ENCODE measurements around the gene PTOV1.
A peak's percentile ranks its signal among the peaks of the same experiment; 100 is the strongest.

PTOV1 gene

DNA sequence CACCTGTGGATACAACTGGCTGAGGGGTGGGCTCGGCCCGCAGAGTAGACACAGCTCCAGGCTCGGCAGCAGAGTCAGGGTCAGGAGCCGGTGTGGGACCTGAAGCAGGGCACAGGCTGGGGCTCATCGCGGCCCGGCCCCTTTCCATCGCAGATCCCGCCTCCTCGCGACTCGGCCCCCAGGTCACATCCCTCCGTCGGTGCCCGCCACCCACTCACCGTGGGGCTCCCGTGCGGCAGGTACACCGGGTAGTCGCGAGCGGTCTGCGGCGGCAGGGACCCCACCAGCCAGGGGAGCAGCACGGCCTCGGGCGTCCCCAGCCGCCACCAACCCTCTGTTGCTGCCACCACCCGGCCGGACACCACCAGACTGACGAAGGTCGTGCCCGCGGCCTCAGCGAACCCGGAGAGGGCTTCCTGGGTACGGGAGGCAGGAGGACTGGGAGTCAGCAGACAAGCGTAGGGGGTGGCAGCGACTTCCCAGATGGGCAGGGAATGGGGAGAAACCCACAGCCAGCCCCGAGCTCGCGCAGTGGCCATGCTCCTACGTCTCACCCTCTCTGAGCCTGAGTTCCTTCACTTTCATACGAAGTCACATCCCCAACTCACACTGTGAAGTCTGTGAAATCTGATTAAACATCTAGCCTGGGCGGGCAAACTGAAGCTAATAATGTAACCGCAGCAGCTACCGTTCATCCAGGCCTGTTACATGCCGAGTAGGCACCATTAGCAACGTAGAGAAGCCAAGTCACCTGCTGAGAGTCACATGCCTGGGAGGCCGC is 41.6 kb upstream of the PTOV1 start:
- TF ChIP-seq ELF4 (IDR thresholded peaks at IDR 0.05): no peak
- no peak for TF ChIP-seq BHLHE40 (IDR thresholded peaks at IDR 0.05; ENCODE audit: borderline replicate concordance)
- TF ChIP-seq FOXK2 (IDR thresholded peaks at IDR 0.05): no peak
- TF ChIP-seq, protein P1, sequence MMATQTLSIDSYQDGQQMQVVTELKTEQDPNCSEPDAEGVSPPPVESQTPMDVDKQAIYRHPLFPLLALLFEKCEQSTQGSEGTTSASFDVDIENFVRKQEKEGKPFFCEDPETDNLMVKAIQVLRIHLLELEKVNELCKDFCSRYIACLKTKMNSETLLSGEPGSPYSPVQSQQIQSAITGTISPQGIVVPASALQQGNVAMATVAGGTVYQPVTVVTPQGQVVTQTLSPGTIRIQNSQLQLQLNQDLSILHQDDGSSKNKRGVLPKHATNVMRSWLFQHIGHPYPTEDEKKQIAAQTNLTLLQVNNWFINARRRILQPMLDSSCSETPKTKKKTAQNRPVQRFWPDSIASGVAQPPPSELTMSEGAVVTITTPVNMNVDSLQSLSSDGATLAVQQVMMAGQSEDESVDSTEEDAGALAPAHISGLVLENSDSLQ (IDR thresholded peaks at IDR 0.05): no peak
- no peak for TF ChIP-seq HDGF (IDR thresholded peaks at IDR 0.05; ENCODE audit: borderline replicate concordance)
- TF ChIP-seq SUZ12 (IDR thresholded peaks at IDR 0.05): no peak
- no peak for TF ChIP-seq SP1 (IDR thresholded peaks at IDR 0.05)
- TF ChIP-seq NFRKB (IDR thresholded peaks at IDR 0.05): no peak
- no peak for TF ChIP-seq TARDBP (IDR thresholded peaks at IDR 0.05)
- TF ChIP-seq CTBP1 (IDR thresholded peaks at IDR 0.05; ENCODE audit: borderline replicate concordance): no peak
- no peak for TF ChIP-seq FOXM1 (IDR thresholded peaks at IDR 0.05; ENCODE audit: borderline replicate concordance)
- no peak for TF ChIP-seq ZNF384 (IDR thresholded peaks at IDR 0.05)
- TF ChIP-seq L3MBTL2 (conservative IDR thresholded peaks at IDR 0.05): no peak
- no peak for TF ChIP-seq ARNT (IDR thresholded peaks at IDR 0.05)
- no peak for TF ChIP-seq FOXA1 (IDR thresholded peaks at IDR 0.05)
- TF ChIP-seq LEF1 (IDR thresholded peaks at IDR 0.05; ENCODE audit: borderline replicate concordance): no peak
- ChIA-PET POLR2A (interaction anchor here (2.1 to 4.8 kb wide), 2 partner anchors 42 to 120 kb away, joined by 4 to 41 read pairs; partner anchors contain the start of genes ATF5, NUP62 and PTOV1), CTCF (no interaction called here)
- DNase-seq (ENCODE audit: extremely low spot score): no peak

DNA sequence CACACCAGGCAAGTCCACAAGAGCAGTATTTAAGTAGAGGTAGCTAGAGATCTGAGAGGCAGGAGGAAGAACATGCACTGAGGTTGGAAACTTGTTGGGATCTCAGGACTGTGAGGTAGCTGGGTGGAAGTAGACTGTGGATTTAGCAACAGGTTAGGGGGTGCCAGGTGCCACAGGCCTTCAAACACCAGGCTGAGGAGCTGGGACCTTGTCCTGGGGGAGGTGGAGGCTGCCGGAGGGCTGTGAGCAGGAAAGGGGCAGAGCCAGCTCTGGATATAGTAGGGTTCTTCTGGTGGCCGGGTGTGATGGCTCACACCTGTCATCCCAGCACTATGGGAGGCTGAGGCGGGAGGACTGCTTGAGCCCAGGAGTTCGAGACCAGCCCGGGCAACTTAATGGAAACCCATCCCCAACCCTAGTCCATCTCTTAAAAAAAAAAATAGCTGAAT is 41.0 kb upstream of the PTOV1 start:
- ChIA-PET CTCF (interaction anchor here (0.7 kb wide), 2 partner anchors 63 to 138 kb away, joined by 3 to 4 read pairs; no protein-coding TSS in a partner anchor), POLR2A (interaction anchor here (1.0 to 4.8 kb wide), 4 partner anchors 16 to 120 kb away, joined by 3 to 41 read pairs (median 4); partner anchors contain the start of genes AP2A1, ATF5, NUP62 and PTOV1)
- TF ChIP-seq, protein P1 (IDR thresholded peaks at IDR 0.05): no peak
- TF ChIP-seq HDGF (IDR thresholded peaks at IDR 0.05; ENCODE audit: borderline replicate concordance): no peak
- TF ChIP-seq ARNT (IDR thresholded peaks at IDR 0.05): no peak
- TF ChIP-seq TARDBP (IDR thresholded peaks at IDR 0.05): no peak
- DNase-seq (ENCODE audit: extremely low spot score): no peak

DNA sequence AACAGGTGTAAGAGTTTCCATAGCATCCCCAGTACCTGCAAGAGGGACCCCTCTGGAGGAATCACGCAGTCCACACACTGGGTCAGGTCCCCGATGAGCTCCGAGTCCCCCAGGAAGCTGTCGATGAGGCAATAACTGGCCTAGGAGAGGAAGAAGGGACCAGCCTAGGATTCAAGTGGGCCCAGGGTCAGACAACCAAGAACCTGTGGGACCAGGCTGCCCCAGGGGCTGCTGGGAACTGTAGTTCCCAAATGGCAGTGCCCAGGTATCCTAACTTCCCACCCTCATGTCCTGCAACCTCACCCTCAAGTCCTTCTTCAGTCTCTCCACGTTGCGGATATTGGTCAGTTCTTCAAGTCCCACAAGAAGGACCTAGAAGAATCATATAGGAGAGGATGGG is 39.6 kb upstream of the PTOV1 start:
- ChIA-PET POLR2A (interaction anchor here (1.1 to 4.8 kb wide), 3 partner anchors 40 to 118 kb away, joined by 3 to 41 read pairs (median 4); partner anchors contain the start of genes AP2A1, ATF5, NUP62 and PTOV1), CTCF (no interaction called here)
- no peak for DNase-seq (ENCODE audit: extremely low spot score)
- TF ChIP-seq L3MBTL2 (conservative IDR thresholded peaks at IDR 0.05): no peak
- no peak for TF ChIP-seq FOXM1 (IDR thresholded peaks at IDR 0.05; ENCODE audit: borderline replicate concordance)
- no peak for TF ChIP-seq CTBP1 (IDR thresholded peaks at IDR 0.05; ENCODE audit: borderline replicate concordance)
- TF ChIP-seq ARNT (IDR thresholded peaks at IDR 0.05): no peak
- TF ChIP-seq FOXA1 (IDR thresholded peaks at IDR 0.05): no peak
- TF ChIP-seq ZNF384 (IDR thresholded peaks at IDR 0.05): no peak
- no peak for TF ChIP-seq SUZ12 (IDR thresholded peaks at IDR 0.05)
- TF ChIP-seq HDGF (IDR thresholded peaks at IDR 0.05; ENCODE audit: borderline replicate concordance): no peak
- TF ChIP-seq SP1 (IDR thresholded peaks at IDR 0.05): no peak
- TF ChIP-seq ELF4 (IDR thresholded peaks at IDR 0.05): no peak

DNA sequence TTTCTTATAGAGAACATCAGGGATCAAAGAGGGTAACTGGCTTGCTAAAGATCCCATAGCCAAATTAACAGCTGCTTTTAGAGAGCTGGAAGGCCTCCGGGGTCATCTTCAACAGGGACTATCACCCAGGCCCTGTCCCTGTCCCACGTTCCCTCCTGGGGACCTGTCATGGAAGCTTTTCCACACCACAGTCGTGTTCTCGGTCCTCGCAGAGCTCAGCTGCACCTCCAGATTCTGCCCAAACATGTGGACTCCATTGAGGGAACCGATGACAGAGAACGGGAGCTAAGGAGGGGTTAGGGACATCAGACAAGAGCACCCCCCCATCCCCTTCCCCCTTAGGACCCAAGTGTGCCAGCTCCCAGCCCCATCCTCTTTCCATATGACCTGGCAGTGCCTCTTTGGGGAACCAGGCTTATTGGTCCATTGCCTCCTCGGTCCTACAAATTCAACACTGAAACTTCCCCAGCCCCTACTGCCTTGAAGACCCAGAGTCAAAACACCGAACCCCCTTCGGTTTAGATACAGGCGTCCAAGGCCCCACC is 38.4 kb upstream of the PTOV1 start:
- ChIA-PET POLR2A (interaction anchor here (0.8 to 4.8 kb wide), 9 partner anchors 7 to 95 kb away, joined by 3 to 41 read pairs (median 5); partner anchors contain the start of genes AKT1S1, AP2A1, PTOV1 and TBC1D17), CTCF (no interaction called here)
- no peak for TF ChIP-seq SUZ12 (IDR thresholded peaks at IDR 0.05)
- no peak for TF ChIP-seq FOXA1 (IDR thresholded peaks at IDR 0.05)
- TF ChIP-seq, protein P1 (IDR thresholded peaks at IDR 0.05): no peak
- no peak for TF ChIP-seq CTBP1 (IDR thresholded peaks at IDR 0.05; ENCODE audit: borderline replicate concordance)
- no peak for TF ChIP-seq TARDBP (IDR thresholded peaks at IDR 0.05)
- TF ChIP-seq HDGF (IDR thresholded peaks at IDR 0.05; ENCODE audit: borderline replicate concordance): no peak
- no peak for TF ChIP-seq FOXM1 (IDR thresholded peaks at IDR 0.05; ENCODE audit: borderline replicate concordance)
- no peak for TF ChIP-seq BHLHE40 (IDR thresholded peaks at IDR 0.05; ENCODE audit: borderline replicate concordance)
- TF ChIP-seq NFRKB (IDR thresholded peaks at IDR 0.05): no peak
- DNase-seq (ENCODE audit: extremely low spot score): no peak

- ChIA-PET POLR2A (interaction anchor here (0.6 to 4.8 kb wide), 13 partner anchors 8 to 96 kb away, joined by 3 to 41 read pairs (median 4); partner anchors contain the start of genes AKT1S1, AP2A1, PTOV1 and TBC1D17), CTCF (no interaction called here)
- no peak for TF ChIP-seq FOXA1 (IDR thresholded peaks at IDR 0.05)
- no peak for TF ChIP-seq ARNT (IDR thresholded peaks at IDR 0.05)
- no peak for TF ChIP-seq HDGF (IDR thresholded peaks at IDR 0.05; ENCODE audit: borderline replicate concordance)
- no peak for TF ChIP-seq FOXM1 (IDR thresholded peaks at IDR 0.05; ENCODE audit: borderline replicate concordance)
- no peak for TF ChIP-seq BHLHE40 (IDR thresholded peaks at IDR 0.05; ENCODE audit: borderline replicate concordance)
- TF ChIP-seq FOXK2 (IDR thresholded peaks at IDR 0.05): peak; percentile 94; the same call in 1 of the 2 replicates
- TF ChIP-seq ELF4 (IDR thresholded peaks at IDR 0.05): peak; percentile 32; the same call in 1 of the 2 replicates
- no peak for TF ChIP-seq TARDBP (IDR thresholded peaks at IDR 0.05)
- peak; percentile 75 for TF ChIP-seq L3MBTL2 (conservative IDR thresholded peaks at IDR 0.05)
- no peak for TF ChIP-seq LEF1 (IDR thresholded peaks at IDR 0.05; ENCODE audit: borderline replicate concordance)
- no peak for TF ChIP-seq SP1 (IDR thresholded peaks at IDR 0.05)
- TF ChIP-seq CTBP1 (IDR thresholded peaks at IDR 0.05; ENCODE audit: borderline replicate concordance): no peak
- TF ChIP-seq, protein P1 (IDR thresholded peaks at IDR 0.05): peak; percentile 40; the same call in 1 of the 2 replicates
- no peak for TF ChIP-seq SUZ12 (IDR thresholded peaks at IDR 0.05)
- TF ChIP-seq NFRKB (IDR thresholded peaks at IDR 0.05): no peak
- peak; percentile 90 for TF ChIP-seq ZNF384 (IDR thresholded peaks at IDR 0.05)
- peak; percentile 89 for DNase-seq (ENCODE audit: extremely low spot score)
Observed at GRCh38 chr19:49812997-49813861, 37.7 kb upstream of the PTOV1 start, which contains the start of gene FUZ. TSS of gene FUZ (minus strand) at chr19:49813292. CDS start at chr19:49813106, 186 bp downstream.

All from HEK293T (cell line).